ENCODE data around the gene SMAD2. TPM values are rescaled to one million over a fixed set of nuclear protein-coding genes. Genes with fewer than 3 reads are reported as not detected.
"Not testable (repeated sequence)": the region's sequence is repeated elsewhere in the genome, so short reads cannot be mapped to it uniquely, and the experiment has no call there.

The SMAD2 gene
- total RNA-seq, 1 experiment from 2014 or later: 105 TPM

- in situ Hi-C loops (cut with HindIII; ENCODE audit: low pct_unique_long_range_greater_than_20kb, low sequenced_read_pairs): no loop called here
- DNase-seq (ENCODE audit: low read depth, low spot score): no peak
Observed at GRCh38 chr18:47788621-47789020, 141.8 kb downstream of the SMAD2 start.

DNA sequence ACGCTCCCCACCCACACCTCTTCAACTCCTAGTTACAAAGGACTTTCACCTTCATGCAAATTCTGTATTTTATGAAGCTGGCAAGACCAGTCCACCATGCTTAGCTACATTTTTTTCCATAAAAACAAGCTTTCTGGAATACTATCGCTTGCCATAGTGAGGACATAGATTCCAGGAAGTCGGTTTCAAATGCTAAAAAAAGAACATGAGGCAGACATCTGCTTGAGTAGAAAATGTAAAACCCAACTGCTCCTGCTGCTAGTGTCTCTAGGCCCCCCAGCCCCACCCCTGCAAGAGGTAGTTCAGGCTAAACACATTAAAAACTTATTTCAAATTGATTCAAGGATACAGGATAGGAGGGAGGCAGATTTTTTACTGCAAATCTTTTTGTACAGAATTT, 148.9 kb downstream of the SMAD2 start:
- in situ Hi-C loops (cut with HindIII; ENCODE audit: low pct_unique_long_range_greater_than_20kb, low sequenced_read_pairs): no loop called here
- no peak for DNase-seq (ENCODE audit: low read depth, low spot score)

- no peak for DNase-seq (ENCODE audit: low read depth, low spot score)
- in situ Hi-C loops (cut with HindIII; ENCODE audit: low pct_unique_long_range_greater_than_20kb, low sequenced_read_pairs): no loop called here
Observed at GRCh38 chr18:47780011-47780725, 150.3 kb downstream of the SMAD2 start.

DNA sequence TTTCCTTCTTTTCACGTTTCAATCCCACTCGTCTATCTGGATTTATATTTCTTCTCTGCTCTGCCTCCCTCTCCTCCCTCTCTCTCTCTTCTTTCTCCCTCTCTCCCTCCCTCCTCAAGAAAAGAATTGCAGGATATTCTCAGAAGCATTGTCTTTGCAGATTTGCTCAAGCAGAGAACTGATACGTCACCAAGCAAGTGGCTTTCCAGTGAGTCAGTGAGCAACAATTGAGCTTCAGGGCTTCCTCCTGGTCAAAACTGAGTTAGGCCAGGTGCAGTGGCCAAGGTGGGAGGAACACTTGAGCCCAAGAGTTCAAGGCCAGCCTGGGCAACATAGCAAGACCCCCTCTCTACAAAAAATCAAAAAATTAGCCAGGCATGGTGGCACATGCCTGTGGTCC, 151.1 kb downstream of the SMAD2 start:
- no peak for DNase-seq (ENCODE audit: low read depth, low spot score)
- in situ Hi-C loops (cut with HindIII; ENCODE audit: low pct_unique_long_range_greater_than_20kb, low sequenced_read_pairs): no loop called here

DNA sequence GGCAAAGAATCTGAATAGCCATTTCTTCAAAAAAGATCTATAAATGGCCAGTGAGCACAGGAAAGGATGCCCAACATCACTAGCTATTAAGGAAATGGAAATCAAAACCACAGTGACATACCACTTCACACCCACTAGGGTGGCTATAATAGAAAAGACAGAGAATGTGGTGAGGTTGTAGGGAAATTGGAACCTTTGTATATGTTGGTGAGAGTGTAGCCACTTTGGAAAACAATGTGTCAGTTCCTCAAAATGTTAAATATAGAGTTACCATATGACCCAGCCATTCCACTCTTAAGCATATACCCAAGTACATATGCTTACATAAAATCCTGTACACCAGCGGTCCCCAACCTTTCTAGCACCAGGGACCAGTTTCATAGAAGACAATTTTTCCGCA, 152.8 kb downstream of the SMAD2 start:
- no peak for DNase-seq (ENCODE audit: low read depth, low spot score)
- in situ Hi-C loops (cut with HindIII; ENCODE audit: low pct_unique_long_range_greater_than_20kb, low sequenced_read_pairs): no loop called here

- in situ Hi-C loops (cut with HindIII; ENCODE audit: low pct_unique_long_range_greater_than_20kb, low sequenced_read_pairs): no loop called here
- peak; percentile 63 for DNase-seq (ENCODE audit: low read depth, low spot score)
Observed at GRCh38 chr18:47775961-47776360, 154.5 kb downstream of the SMAD2 start.

DNA sequence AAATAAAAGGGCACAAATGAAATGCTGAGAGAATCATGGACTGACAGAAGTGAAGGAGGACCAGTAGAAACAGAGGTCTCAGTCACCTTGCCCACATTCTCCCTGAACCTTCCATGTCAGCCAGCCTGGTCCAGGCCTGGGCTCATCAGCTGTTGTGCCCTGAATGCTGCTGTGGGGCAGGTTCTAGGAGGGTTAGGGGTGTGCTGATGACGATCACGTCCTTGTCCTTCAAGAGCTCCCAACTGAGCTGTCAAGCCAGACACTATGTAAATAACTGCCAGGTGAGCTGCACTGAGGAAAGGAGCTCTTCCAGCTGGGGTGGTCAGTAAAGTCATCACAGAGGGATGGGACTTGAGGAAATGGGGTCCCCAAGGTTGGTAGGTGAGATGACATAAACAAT, 156.5 kb downstream of the SMAD2 start:
- in situ Hi-C loops (cut with HindIII; ENCODE audit: low pct_unique_long_range_greater_than_20kb, low sequenced_read_pairs): no loop called here
- no peak for DNase-seq (ENCODE audit: low read depth, low spot score)

GRCh38 chr18:47772374-47773248, 157.8 kb downstream of the SMAD2 start:
- in situ Hi-C loops (cut with HindIII; ENCODE audit: low pct_unique_long_range_greater_than_20kb, low sequenced_read_pairs): no loop called here
- peak; percentile 68 for DNase-seq (ENCODE audit: low read depth, low spot score)

DNA sequence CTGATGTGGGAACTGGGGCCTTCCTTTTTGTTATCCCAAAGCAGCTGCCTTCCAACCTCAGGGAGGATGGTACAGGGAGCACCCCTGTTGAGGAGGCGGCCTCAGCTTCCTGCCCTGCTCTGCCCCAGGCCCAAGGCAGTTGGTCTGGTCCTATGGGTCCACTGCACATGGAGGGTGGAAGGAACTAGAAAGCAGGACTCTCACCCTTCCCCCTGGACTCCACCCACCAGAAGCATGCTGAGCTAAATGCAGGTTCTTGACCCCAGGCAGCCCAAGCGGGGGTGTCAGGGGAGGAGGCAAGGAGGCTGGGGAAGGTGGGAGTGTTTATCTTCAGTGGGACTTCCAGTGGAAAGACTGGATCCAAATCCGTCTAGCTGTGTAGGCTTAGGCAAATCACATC, 158.5 kb downstream of the SMAD2 start:
- no peak for DNase-seq (ENCODE audit: low read depth, low spot score)
- in situ Hi-C loops (cut with HindIII; ENCODE audit: low pct_unique_long_range_greater_than_20kb, low sequenced_read_pairs): no loop called here

DNA sequence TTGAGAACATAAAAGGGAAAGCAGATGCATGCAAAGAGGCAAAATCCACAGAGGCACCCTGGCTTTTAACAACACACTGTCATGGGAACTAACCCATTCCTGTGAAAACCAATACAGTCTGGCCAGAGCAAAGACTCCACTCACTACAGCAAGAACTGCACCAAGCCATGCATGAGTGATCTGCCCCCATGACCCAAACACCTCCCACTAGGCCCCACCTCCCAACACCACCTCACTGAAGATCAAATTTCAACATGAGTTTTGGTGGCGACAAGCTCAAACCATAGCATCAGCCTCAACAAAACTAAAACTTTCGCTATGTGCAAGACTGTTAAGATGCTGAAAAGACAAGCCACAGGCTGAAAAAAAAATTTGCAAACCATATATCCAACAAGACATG, 162.8 kb downstream of the SMAD2 start:
- DNase-seq (ENCODE audit: low read depth, low spot score): no peak
- in situ Hi-C loops (cut with HindIII; ENCODE audit: low pct_unique_long_range_greater_than_20kb, low sequenced_read_pairs): no loop called here

DNA sequence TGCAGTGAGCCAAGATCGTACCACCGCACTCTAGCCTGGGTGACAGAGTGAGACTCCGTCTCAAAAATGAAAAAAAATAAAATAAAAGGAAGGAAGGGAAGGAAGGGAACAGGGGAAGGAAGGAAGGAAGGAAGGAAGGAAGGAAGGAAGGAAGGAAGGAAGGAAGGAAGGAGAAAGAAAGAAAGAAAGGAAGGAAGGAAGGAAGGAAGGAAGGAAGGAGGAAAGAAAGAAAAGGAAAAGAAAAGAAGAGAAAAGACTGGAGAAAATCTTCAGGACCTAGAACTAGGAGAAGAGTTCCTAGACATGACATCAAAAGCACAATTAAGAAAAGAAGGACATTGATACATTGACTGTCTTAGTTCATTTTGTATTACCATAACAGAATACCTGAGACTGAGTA, 163.3 kb downstream of the SMAD2 start:
- in situ Hi-C loops (cut with HindIII; ENCODE audit: low pct_unique_long_range_greater_than_20kb, low sequenced_read_pairs); DNase-seq (ENCODE audit: low read depth, low spot score): not testable (repeated sequence)

Small RNAs within 50 kb of the gene (small RNA-seq; reads per million reads assigned to genes)
- gene AC120349.2 (0 reads per million in 2 experiments), gene MTCO2P2 (0 reads per million in 2 experiments)

All from SK-MEL-5 (cell line).